Subcutaneous abdominal adipose tissue (tissue), 5 donors: ENCODE data around the gene CFAP77.

Experiments used
- H3K27ac ChIP-seq: one replicate; pipeline ENCODE4 v1.7.0; 2013; ENCODE audit warnings: low read depth, mild to moderate bottlenecking, inconsistent platforms, low read length, moderate library complexity
- H3K27me3 ChIP-seq, 5 donors: one replicate each; pipeline ENCODE4 v1.7.0; 2013; ENCODE audit warnings: low read length in 5 of 5, inconsistent platforms in 1 of 5; ENCODE audit not compliant: control insufficient read depth in 5 of 5, insufficient read depth in 4 of 5
- H3K36me3 ChIP-seq, 5 donors: one replicate each; pipeline ENCODE4 v1.7.0; 2013; ENCODE audit warnings: low read length in 5 of 5; ENCODE audit not compliant: control insufficient read depth in 5 of 5, insufficient read depth in 5 of 5
- H3K4me1 ChIP-seq, 5 donors: one replicate each; pipeline ENCODE4 v1.7.0; 2013; ENCODE audit warnings: low read length in 5 of 5, mild to moderate bottlenecking in 3 of 5, moderate library complexity in 1 of 5; ENCODE audit not compliant: control insufficient read depth in 5 of 5, insufficient read depth in 5 of 5
- H3K4me3 ChIP-seq, 5 donors: one replicate each; pipeline ENCODE4 v1.7.0; 2013; ENCODE audit warnings: low read length in 5 of 5, low read depth in 1 of 5
- H3K9ac ChIP-seq, 5 donors: one replicate each; pipeline ENCODE4 v1.7.0; 2013; ENCODE audit warnings: low read length in 5 of 5, mild to moderate bottlenecking in 4 of 5, moderate library complexity in 3 of 5
- H3K9me3 ChIP-seq, 5 donors: one replicate each; pipeline ENCODE4 v1.7.0; 2013; ENCODE audit warnings: low read length in 5 of 5; ENCODE audit not compliant: control insufficient read depth in 5 of 5
- donor health status: healthy.
- donor health status: healthy.
- donor health status: healthy.
- donor health status: healthy.
- donor health status: healthy.

The CFAP77 gene

DNA sequence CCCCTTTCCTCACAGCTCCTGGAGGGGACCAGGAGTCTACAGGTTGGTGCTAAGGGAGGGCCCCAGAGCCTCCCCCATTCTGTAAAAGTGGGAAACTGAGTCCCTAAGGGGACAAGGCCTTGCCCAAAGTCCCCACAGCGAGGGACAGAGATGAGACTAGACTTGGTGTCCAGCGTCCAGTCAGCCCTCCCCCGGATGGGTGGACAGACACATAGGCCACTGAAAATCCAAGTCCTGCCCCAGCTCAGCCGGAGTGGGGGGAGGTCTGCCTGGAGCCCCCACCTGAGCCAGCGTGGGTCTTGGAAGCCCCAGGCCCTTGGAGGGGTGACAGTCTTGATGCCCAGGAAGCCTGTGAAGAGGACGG is 177.6 kb downstream of the CFAP77 start:
- Histone ChIP-seq H3K36me3 (no peaks in the 10 kb centered on the region), H3K4me1 (no peaks in the 10 kb centered on the region), H3K4me3 (no peak overlapping the region), H3K9ac (no peak overlapping the region), H3K27ac (no peak overlapping the region), H3K27me3 (peaks cover 74 to 88% (median 82%) of the 10 kb centered on the region in 5 donors), H3K9me3 (no peaks in the 10 kb centered on the region)

DNA sequence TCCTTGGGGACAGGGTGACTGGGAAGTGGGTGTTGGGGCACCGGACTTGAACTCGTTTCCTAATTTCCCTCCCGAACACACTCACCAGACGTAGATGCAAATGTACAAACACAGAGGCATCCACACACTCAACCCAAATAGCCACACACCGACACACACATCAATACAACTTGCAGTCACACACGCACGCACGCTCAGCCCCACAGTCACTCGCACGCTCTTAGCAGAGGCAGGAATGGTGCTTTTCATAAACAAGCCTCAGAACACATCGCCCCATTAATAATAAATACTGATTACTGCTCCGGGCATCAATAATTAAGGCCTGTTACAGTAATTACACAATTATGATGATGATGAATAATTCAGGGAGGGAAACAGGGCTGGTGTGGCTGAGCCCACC is 178.1 kb downstream of the CFAP77 start:
- Histone ChIP-seq H3K4me3 (no peak overlapping the region), H3K9me3 (no peaks in the 10 kb centered on the region), H3K27ac (no peak overlapping the region), H3K36me3 (no peaks in the 10 kb centered on the region), H3K27me3 (peaks cover 69 to 83% (median 78%) of the 10 kb centered on the region in 5 donors), H3K9ac (no peak overlapping the region), H3K4me1 (no peaks in the 10 kb centered on the region)

DNA sequence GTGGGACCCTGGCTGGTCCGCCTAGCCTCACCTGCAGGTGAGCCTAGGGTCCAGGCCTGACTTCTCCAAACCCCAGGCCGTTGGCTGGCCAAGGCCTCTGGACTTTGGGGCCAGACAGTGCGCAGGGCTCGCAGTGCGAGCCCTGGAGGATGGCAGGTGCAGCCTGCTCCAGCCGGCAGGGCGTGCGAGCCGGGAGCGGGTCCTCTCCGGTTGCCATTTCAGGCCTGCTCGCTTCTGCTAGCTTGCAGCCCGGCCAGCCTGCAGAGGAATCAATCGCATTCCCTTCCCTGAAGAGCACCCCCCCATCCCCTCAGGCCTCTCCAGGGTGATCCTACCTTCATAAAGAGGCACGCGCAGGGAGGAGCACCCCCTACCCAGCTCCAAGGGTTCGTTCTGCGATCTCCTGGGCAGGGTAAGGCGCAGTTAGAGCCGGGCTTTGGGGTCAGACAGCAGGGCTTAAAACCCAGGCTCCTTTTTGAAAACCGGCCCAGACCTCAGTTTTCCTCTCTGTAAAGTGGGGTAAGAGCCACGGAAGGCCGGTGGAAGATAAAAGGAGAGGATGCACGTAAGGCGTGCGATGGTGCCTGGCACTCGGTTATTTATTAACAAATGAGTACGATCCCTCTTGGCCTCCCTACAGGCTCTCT is 178.6 kb downstream of the CFAP77 start:
- no peak overlapping the region for H3K27ac ChIP-seq
- no peak overlapping the region for H3K9ac ChIP-seq
- H3K4me1 ChIP-seq: no peaks in the 10 kb centered on the region
- no peak overlapping the region for H3K4me3 ChIP-seq
- H3K9me3 ChIP-seq: no peaks in the 10 kb centered on the region
- peaks cover 65 to 78% (median 73%) of the 10 kb centered on the region in 5 donors for H3K27me3 ChIP-seq
- peaks cover 0 to 4% (median 3%) of the 10 kb centered on the region in 5 donors for H3K36me3 ChIP-seq

DNA sequence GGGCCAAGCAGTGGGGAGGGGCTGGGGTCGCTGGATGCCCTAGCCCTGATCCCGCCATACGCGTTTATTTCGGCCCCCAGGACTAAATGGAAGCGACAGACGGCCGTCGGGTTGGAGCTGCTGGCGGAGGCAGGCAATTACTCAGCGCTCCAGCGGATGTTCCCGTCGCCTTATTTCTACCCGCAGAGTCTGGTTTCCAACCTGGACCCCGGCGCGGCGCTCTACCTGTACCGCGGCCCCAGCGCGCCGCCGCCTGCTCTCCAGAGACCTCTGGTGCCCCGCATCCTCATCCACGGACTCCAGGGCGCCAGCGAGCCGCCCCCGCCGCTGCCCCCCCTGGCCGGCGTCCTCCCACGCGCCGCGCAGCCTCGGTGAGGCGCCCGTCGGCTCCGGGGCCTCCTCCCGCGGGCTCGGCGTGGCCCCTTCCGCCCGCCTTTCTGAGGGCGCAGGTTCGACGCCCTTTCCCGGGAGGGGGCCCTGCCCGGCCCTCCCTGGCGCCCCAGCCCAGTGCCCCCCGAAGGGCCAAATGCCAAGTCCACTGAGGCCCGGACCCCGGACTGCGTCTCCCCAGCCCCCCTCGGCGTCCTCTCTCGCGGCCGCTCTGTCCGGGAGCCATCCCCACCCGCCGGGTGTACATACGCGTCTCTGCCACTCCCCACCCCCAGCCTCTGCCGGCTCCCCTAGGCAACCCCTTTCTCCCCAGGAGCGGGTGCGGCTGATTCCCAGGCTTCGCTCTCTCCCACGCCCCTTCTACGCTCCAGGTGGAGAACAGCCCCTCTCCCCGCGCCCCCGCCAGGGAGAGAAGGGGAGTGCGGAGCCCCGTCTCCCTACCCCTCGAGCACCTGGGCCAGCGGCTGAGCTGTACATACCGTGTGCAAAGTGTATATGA is 179.4 kb downstream of the CFAP77 start:
- Histone ChIP-seq H3K9ac (no peak overlapping the region), H3K27me3 (peaks cover 65 to 72% (median 67%) of the 10 kb centered on the region in 5 donors), H3K9me3 (no peaks in the 10 kb centered on the region), H3K4me3 (no peak overlapping the region), H3K4me1 (no peaks in the 10 kb centered on the region), H3K36me3 (peaks cover 3 to 8% (median 7%) of the 10 kb centered on the region in 5 donors), H3K27ac (no peak overlapping the region)

DNA sequence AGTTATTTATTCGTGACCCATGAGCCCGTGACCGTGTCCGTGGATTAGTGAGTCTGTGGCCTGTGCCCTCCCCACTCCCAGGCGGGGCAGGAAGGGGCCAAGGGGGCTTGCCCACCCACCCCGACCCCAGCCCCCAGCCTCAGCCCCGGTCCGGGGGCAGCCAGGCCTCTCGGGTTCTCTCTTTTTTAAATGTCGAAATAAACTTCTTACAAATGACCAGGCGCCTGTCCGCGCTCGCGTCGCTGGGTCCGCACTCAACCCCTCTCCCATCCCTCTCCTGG is 180.0 kb downstream of the CFAP77 start:
- H3K27me3 ChIP-seq: peaks cover 59 to 66% (median 61%) of the 10 kb centered on the region in 5 donors
- H3K27ac ChIP-seq: no peak overlapping the region
- no peaks in the 10 kb centered on the region for H3K9me3 ChIP-seq
- no peak overlapping the region for H3K9ac ChIP-seq
- H3K4me1 ChIP-seq: no peaks in the 10 kb centered on the region
- H3K4me3 ChIP-seq: no peak overlapping the region
- peaks cover 3 to 14% (median 13%) of the 10 kb centered on the region in 5 donors for H3K36me3 ChIP-seq

DNA sequence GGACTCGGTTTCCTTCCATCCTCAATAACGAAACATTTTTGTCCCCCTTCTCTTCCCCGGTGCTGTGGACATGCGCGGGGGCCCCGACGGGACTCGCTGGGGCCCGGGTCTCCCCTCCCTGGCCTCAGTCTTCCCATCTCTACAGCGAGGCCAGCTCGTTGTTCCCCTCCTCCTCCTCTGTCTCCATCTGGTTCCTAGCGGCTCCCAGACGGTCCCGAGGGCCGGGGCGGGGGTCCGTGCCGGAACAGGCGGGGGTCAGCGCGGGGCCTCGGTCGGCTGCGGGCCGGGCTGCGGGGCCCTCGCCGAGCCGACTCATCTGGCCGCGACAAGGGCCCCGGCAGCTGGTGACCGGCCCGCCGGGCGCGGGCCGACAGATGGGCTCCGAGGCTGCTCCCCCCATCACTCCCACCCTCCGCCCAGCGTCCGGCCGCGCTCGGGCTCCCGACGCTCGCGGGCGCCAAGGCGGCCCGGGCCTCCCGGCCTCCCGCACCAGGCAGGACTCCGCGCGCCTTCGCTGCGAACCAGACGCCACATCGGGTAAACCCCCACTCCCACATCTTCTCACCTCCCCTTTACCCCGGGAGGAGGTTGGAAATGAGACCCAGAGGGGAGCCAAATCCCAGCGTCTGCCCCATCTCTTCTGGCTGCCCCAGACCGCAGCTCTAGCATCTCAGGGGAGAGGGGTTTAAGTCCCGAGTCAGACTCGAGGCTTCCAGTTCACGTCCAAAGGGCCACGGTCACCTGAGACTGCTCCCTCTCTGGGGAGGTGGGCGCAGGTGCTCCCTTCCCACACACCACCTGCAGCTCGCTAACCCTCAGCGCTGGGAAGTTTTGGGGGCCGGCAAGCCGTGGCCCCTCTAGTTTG is 180.5 kb downstream of the CFAP77 start:
- no peak overlapping the region for H3K9ac ChIP-seq
- H3K9me3 ChIP-seq: no peaks in the 10 kb centered on the region
- H3K36me3 ChIP-seq: peaks cover 3 to 19% (median 17%) of the 10 kb centered on the region in 5 donors
- H3K4me1 ChIP-seq: no peaks in the 10 kb centered on the region
- H3K27ac ChIP-seq: no peak overlapping the region
- H3K27me3 ChIP-seq: peaks cover 53 to 60% (median 56%) of the 10 kb centered on the region in 5 donors
- no peak overlapping the region for H3K4me3 ChIP-seq

DNA sequence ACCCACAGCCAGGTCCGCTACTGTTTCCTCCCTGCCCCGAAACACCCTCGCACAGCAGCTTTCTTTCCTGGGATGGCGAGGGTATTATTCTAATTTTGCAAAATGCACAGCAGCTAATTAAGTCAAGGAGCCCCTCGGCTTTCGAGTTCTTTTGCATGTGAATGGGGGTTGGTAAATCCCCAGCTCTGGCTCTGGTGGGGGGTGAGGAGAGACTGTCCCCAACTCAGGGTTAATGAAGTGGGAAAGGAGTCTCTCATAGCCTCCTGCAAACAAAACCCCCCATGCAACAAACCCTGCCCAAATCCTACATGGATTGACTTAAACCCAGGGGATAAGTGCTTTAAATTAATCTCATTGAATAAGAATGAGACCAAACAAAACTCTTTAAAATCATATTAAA is 181.2 kb downstream of the CFAP77 start:
- no peak overlapping the region for H3K9ac ChIP-seq
- H3K4me1 ChIP-seq: no peaks in the 10 kb centered on the region
- no peaks in the 10 kb centered on the region for H3K9me3 ChIP-seq
- no peak overlapping the region for H3K4me3 ChIP-seq
- H3K27ac ChIP-seq: no peak overlapping the region
- peaks cover 46 to 54% (median 49%) of the 10 kb centered on the region in 5 donors for H3K27me3 ChIP-seq
- H3K36me3 ChIP-seq: peaks cover 7 to 24% (median 20%) of the 10 kb centered on the region in 5 donors

DNA sequence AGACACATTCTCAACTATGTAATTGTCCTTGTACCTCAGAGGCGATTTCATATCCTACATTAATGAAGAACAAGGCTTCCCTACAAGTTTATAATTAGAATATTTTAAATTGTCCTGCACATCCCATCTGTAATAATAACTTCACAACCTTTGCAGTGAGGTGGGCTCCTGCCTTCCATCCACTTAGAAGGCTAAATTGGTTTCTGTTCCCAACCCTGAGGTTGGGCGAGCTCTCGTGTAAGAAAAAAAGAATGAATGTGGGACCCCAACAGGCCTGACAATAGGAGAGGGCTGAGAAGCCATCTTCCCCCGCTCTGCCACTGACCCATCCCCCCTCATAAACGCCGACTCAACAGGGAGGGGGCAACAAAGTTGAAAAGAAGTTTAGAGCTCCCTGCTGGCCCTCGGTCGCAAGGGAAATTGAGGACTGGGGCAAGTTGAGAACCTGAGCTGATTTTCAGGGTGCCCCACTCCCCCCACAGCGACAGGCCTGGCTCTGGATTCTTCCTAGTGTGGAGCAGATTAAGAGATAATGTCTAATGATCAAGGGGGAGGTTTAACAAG is 181.8 kb downstream of the CFAP77 start:
- Histone ChIP-seq H3K9me3 (no peaks in the 10 kb centered on the region), H3K4me1 (peaks cover 0 to 2% (median 0%) of the 10 kb centered on the region in 5 donors), H3K36me3 (peaks cover 8 to 30% (median 25%) of the 10 kb centered on the region in 5 donors), H3K27me3 (peaks cover 40 to 48% (median 43%) of the 10 kb centered on the region in 5 donors), H3K9ac (no peak overlapping the region), H3K27ac (no peak overlapping the region), H3K4me3 (no peak overlapping the region)

DNA sequence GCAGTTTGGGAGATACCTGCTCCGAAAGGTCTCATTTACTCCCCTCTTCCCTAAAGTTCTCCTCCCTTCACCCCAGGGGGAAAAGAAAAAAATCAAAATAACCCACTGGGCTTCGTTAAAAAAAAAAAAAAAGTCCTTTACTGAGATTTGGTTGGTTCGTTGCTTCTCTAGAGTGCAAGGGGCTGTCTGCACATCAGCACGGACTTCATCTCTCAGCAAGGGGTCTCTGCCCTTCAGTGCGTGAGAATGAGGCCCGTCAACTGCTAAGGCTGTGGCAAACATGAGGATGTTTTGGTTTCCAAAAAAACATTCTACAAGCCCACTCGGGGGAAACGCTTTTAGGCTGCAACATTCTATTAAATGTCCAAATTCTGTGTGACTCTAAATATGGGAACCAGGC is 182.4 kb downstream of the CFAP77 start:
- H3K9me3 ChIP-seq: no peaks in the 10 kb centered on the region
- no peak overlapping the region for H3K9ac ChIP-seq
- H3K36me3 ChIP-seq: peaks cover 8 to 35% (median 26%) of the 10 kb centered on the region in 5 donors
- no peak overlapping the region for H3K27ac ChIP-seq
- H3K27me3 ChIP-seq: peaks cover 34 to 42% (median 37%) of the 10 kb centered on the region in 5 donors
- H3K4me1 ChIP-seq: peaks cover 0 to 3% (median 0%) of the 10 kb centered on the region in 5 donors
- no peak overlapping the region for H3K4me3 ChIP-seq
